ENCODE measurements around the gene CARS2. TPM values are rescaled to one million over a fixed set of nuclear protein-coding genes. Genes with fewer than 3 reads are reported as not detected.
"Not testable (repeated sequence)": the region's sequence is repeated elsewhere in the genome, so short reads cannot be mapped to it uniquely, and the experiment has no call there.

CARS2 gene
- total and polyA plus RNA-seq, 3 donors from 2014 or later: 60.4 to 116 (median 100) TPM

DNA sequence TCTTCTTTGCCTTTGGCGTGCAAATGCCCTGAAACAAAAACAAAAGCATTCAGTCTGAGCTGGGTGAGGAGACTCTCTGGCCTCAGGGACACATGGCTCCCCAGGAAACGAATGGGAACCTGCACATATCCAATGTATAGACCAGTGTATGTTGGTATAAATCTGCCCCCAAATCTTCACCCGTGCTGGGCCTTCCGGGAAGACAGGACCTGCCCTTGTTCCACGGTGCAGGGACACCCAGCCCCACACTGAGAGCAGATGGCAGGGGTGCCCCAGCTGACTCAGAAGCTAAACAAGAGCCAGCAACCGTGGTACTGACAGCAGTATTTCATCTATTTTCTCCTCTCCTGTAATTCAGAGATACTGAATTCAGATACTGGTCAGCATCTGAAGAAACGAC, 42.4 kb downstream of the CARS2 start:
- WGBS, 2 donors: 82 to 93% methylated on average over 7 of the region's 7 CpGs
- Histone ChIP-seq H3K27me3 (no peaks in the 10 kb centered on the region), H3K9me3 (no peaks in the 10 kb centered on the region), H3K4me1 (no peaks in the 10 kb centered on the region), H3K4me3 (no peak overlapping the region), H3K27ac (no peak overlapping the region), H3K36me3 (ENCODE audit: low read depth, missing control alignments) (no peaks in the 10 kb centered on the region)
- TF ChIP-seq, protein P1, sequence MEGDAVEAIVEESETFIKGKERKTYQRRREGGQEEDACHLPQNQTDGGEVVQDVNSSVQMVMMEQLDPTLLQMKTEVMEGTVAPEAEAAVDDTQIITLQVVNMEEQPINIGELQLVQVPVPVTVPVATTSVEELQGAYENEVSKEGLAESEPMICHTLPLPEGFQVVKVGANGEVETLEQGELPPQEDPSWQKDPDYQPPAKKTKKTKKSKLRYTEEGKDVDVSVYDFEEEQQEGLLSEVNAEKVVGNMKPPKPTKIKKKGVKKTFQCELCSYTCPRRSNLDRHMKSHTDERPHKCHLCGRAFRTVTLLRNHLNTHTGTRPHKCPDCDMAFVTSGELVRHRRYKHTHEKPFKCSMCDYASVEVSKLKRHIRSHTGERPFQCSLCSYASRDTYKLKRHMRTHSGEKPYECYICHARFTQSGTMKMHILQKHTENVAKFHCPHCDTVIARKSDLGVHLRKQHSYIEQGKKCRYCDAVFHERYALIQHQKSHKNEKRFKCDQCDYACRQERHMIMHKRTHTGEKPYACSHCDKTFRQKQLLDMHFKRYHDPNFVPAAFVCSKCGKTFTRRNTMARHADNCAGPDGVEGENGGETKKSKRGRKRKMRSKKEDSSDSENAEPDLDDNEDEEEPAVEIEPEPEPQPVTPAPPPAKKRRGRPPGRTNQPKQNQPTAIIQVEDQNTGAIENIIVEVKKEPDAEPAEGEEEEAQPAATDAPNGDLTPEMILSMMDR (IDR thresholded peaks at IDR 0.05): no peak
- no peak for TF ChIP-seq POLR2A (IDR thresholded peaks at IDR 0.05)
- intact Hi-C loops (cut with DNase I; ENCODE audit: low total_unique reads): no loop called here
- DNase-seq: no peak

DNA sequence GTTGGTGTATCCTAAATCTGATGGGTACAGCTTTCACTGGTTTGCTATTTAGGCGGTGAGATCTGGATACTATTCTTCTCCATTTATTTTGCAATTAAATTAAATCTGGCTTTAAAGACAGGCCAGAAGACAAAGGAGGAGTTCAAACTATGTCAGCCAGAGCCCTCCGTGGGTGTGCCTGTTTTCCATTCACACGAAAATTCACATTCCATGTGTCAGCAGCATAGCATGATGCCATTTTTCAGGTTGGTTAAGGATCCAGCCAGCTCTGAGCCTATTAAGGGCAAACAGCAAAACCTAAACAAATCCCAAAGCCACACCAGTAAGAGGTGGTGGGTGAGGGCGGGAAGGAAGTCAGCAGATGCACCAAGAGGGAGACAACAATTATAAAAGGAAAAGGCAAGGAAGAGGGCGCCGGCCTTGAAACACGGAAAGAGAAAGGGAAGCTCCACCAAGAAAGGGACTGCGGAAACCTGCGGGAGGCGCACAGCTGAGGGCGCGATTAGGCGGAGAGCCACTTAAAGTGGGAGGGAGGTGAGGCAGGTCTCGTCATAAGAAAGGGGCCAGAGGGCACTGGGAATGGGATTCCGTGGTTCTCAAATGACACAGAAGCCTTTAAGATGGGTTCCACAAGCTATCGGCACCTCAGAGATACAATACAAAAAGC, 43.0 kb downstream of the CARS2 start:
- no peak for TF ChIP-seq POLR2A (IDR thresholded peaks at IDR 0.05)
- TF ChIP-seq, protein P1 (IDR thresholded peaks at IDR 0.05): no peak
- Histone ChIP-seq H3K27me3 (no peaks in the 10 kb centered on the region), H3K27ac (no peak overlapping the region), H3K36me3 (ENCODE audit: low read depth, missing control alignments) (no peaks in the 10 kb centered on the region), H3K9me3 (no peaks in the 10 kb centered on the region), H3K4me1 (no peaks in the 10 kb centered on the region), H3K4me3 (no peak overlapping the region)
- WGBS, 2 donors: 96 to 98% methylated on average over 16 of the region's 16 CpGs
- intact Hi-C loops (cut with DNase I; ENCODE audit: low total_unique reads): no loop called here
- DNase-seq: no peak

DNA sequence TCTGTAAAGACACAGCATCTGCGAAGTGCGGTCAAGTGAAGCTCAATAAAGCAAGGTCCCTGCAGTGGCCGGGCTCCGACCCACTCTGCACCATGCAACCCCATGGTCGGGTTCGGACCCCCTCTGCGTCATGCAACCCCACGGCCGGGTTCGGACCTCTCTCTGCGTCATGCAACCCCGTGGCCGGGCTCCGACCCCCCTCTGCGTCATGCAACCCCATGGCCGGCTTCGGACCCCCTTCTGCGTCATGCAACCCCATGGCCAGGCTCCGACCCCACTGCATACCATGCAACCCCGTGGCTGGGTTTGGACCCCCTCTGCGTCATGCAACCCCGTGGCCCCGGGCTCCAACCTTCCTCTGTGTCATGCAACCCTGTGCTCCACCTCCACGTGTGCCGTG, 43.8 kb downstream of the CARS2 start:
- Histone ChIP-seq H3K27ac (no peak overlapping the region), H3K4me3 (no peak overlapping the region), H3K36me3 (ENCODE audit: low read depth, missing control alignments) (no peaks in the 10 kb centered on the region), H3K27me3 (no peaks in the 10 kb centered on the region), H3K4me1 (no peaks in the 10 kb centered on the region), H3K9me3 (no peaks in the 10 kb centered on the region)
- intact Hi-C loops (cut with DNase I; ENCODE audit: low total_unique reads): no loop called here
- 97% methylated on average over 10 to 25 of the region's 25 CpGs for WGBS, 2 donors
- TF ChIP-seq, protein P1 (IDR thresholded peaks at IDR 0.05): no peak
- TF ChIP-seq POLR2A (IDR thresholded peaks at IDR 0.05): no peak
- no peak for DNase-seq

DNA sequence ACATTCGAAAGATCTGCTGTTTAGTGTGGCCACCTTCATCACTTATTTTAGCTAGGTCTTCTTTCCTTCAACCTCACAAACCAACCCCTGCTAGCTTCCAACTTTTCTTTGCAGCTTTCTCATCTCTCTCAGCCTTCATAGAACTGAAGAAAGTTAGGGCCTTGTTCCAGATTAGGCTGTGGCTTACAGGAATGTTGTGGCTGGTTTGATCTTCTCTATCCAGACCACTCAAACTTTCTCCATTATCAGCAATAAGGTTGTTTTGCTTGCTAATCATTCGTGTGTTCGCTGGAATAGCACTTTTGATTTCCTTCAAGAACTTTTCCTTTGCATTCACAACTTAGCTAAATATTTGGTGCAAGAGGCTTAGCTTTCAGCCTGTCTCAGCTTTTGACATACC, 44.7 kb downstream of the CARS2 start:
- intact Hi-C loops (cut with DNase I; ENCODE audit: low total_unique reads): no loop called here
- no peak for DNase-seq
- no peaks in the 10 kb centered on the region for H3K27me3 ChIP-seq
- no peaks in the 10 kb centered on the region for H3K9me3 ChIP-seq
- TF ChIP-seq POLR2A (IDR thresholded peaks at IDR 0.05): no peak
- TF ChIP-seq, protein P1 (IDR thresholded peaks at IDR 0.05): no peak
- 97 to 98% methylated on average over 3 of the region's 3 CpGs for WGBS, 2 donors
- no peak overlapping the region for H3K4me3 ChIP-seq
- H3K36me3 ChIP-seq (ENCODE audit: low read depth, missing control alignments): no peaks in the 10 kb centered on the region
- no peaks in the 10 kb centered on the region for H3K4me1 ChIP-seq
- no peak overlapping the region for H3K27ac ChIP-seq

DNA sequence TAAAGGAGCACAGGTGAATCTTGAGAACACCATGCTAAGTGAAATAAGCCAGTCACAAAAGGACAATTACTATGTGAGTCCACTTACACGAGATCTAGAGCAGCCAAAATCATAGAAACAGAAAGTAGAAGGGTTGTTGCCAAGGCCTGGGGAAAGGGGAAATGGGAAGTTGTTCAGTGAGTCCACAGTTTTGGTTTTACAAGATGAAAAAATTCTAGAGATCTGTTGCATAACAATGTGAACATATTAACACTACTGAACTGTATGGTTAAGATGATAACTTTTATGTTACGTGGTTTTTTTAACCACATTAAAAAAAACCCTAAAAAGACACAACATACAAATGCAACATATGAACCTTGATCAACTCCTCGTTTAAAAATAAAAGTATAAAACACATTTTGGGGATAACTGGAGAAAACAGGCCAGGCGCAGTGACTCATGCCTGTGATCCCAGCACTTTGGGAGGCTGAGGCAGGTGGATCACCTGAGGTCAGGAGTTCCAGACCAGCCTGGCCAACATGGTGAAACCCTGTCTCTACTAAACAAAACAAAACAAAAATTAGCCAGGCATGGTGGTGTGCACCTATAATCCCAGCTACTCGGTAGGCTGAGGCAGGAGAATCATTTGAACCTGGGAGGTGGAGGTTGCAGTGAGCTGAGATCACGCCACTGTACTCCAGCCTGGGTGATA, 47.6 kb downstream of the CARS2 start:
- H3K4me3 ChIP-seq; H3K27me3 ChIP-seq; H3K9me3 ChIP-seq; H3K4me1 ChIP-seq; DNase-seq; H3K27ac ChIP-seq; intact Hi-C loops (cut with DNase I; ENCODE audit: low total_unique reads); H3K36me3 ChIP-seq (ENCODE audit: low read depth, missing control alignments): not testable (repeated sequence)
- 84 to 90% methylated on average over 6 of the region's 6 CpGs for WGBS, 2 donors

Data from testis (tissue), 3 donors.